Sigmoid colon (tissue), 4 donors: ENCODE results near the gene PCDH20.

Experiments used
- CTCF ChIP-seq, 4 experiments: fragments of 450-650 bp in 3 of 4; fragments of 200-600 bp in 1 of 4; IDR thresholded peaks; one replicate each; pipeline ENCODE4 v1.5.1; 2016 to 2019; ENCODE audit warnings: antibody characterized with exemption in 4 of 4, mild to moderate bottlenecking in 3 of 4, moderate library complexity in 2 of 4
- POLR2A ChIP-seq, 2 donors: fragments of 450-650 bp; IDR thresholded peaks; one replicate each; pipeline ENCODE4 v1.6.1; 2016; ENCODE audit warnings: antibody characterized with exemption in 2 of 2, mild to moderate bottlenecking in 2 of 2, moderate library complexity in 2 of 2
- POLR2AphosphoS5 ChIP-seq, 4 donors: sonication (generic); formaldehyde crosslinking; IDR thresholded peaks; one replicate each; pipeline ENCODE4 v1.6.1; 2017; ENCODE audit warnings: antibody characterized with exemption in 4 of 4

GRCh38 chr13:61415058-61415721 lies 459 bp downstream of the PCDH20 start:
- TF ChIP-seq CTCF (IDR thresholded peaks at IDR 0.05): no peak
- no peak for TF ChIP-seq POLR2A (IDR thresholded peaks at IDR 0.05)
- peak in 1 of 4 donors; percentile 54 for TF ChIP-seq POLR2AphosphoS5 (IDR thresholded peaks at IDR 0.05)
